K562 (cell line): ENCODE results near the gene RASSF1. TPM values are rescaled to one million over a fixed set of nuclear protein-coding genes. Genes with fewer than 3 reads are reported as not detected.

Experiments
- CBX2 ChIP-seq: fragments of 200-600 bp; sonication (generic); IDR thresholded peaks from one replicate; pipeline ENCODE4 v1.6.1; 2012; ENCODE audit warnings: mild to moderate bottlenecking, low read length, inconsistent platforms; ENCODE audit not compliant: insufficient read depth, poor library complexity, severe bottlenecking
- ZNF384 ChIP-seq: IDR thresholded peaks from 2 replicates; pipeline ENCODE4 v1.6.1; 2012; ENCODE audit warnings: low read depth, low read length, improper control_type of control experiment
- ZNF766 ChIP-seq: fragments of 200-800 bp; sonication (Bioruptor generic); conservative IDR thresholded peaks from 2 replicates; pipeline ENCODE4 v1.6.1; 2016; ENCODE audit warnings: missing genetic modification characterization, missing compliant biosample characterization
- ZNF830 ChIP-seq: fragments of 250-450 bp; sonication (Bioruptor Pico); IDR thresholded peaks from 2 replicates; pipeline ENCODE4 v1.5.0; 2021; ENCODE audit warnings: mild to moderate bottlenecking
- polyA plus RNA-seq, 8 experiments: library from polyadenylated mRNA; depleted of rRNA in 4 of 8; stranded (reverse) in 5 of 8; unstranded in 3 of 8; fragments of >200 nt; fragmentation: Nextera tagmentation in 2 of 8; fragmentation: Illumina TruSeq in 1 of 8; extraction: Ambion mirVana in 2 of 8; extraction: Trizol in 1 of 8; gene quantifications; 2 replicates each; pipeline versions ENCODE4 v1.2.1 to v1.2.3, GENCODE V29; 2011 to 2014; ENCODE audit warnings: inconsistent platforms in 1 of 8, missing spikeins in 1 of 8
- total RNA-seq, 7 experiments: library from RNA; depleted of rRNA in 6 of 7; stranded (reverse); fragments of >200 nt in 6 of 7; fragmentation: Illumina TruSeq in 2 of 7; extraction: Trizol in 2 of 7; gene quantifications; 2 replicates each; pipeline versions ENCODE4 v1.2.1 to v1.2.3, GENCODE V29; 2011 to 2021; ENCODE audit warnings: low replicate concordance in 1 of 7
- TF ChIP-seq, protein P1 (sequence below), 2 experiments: fragments of 450-650 bp in 1 of 2; sonication (generic) in 1 of 2; formaldehyde crosslinking in 1 of 2; IDR thresholded peaks; 2 replicates each; pipeline versions ENCODE4 v1.7.1 to v1.9.0; 2016 to 2022; ENCODE audit warnings: inconsistent platforms in 1 of 2, mild to moderate bottlenecking in 1 of 2, missing genetic modification reagents in 1 of 2
- TF ChIP-seq, protein P2 (sequence below), 2 experiments: fragments of 450-650 bp; formaldehyde crosslinking in 1 of 2; IDR thresholded peaks; 2 replicates each; pipeline versions ENCODE4 v1.4.0 to v1.6.1; 2014 to 2020; ENCODE audit warnings: mild to moderate bottlenecking in 2 of 2, borderline replicate concordance in 1 of 2, low read depth in 1 of 2

Gene RASSF1
- total and polyA plus RNA-seq, 9 of the 15 experiments (the other 6 are each of a cell fraction or from before 2014, with no cell fraction given) = 3.6 to 57.1 (median 24.6) TPM

DNA sequence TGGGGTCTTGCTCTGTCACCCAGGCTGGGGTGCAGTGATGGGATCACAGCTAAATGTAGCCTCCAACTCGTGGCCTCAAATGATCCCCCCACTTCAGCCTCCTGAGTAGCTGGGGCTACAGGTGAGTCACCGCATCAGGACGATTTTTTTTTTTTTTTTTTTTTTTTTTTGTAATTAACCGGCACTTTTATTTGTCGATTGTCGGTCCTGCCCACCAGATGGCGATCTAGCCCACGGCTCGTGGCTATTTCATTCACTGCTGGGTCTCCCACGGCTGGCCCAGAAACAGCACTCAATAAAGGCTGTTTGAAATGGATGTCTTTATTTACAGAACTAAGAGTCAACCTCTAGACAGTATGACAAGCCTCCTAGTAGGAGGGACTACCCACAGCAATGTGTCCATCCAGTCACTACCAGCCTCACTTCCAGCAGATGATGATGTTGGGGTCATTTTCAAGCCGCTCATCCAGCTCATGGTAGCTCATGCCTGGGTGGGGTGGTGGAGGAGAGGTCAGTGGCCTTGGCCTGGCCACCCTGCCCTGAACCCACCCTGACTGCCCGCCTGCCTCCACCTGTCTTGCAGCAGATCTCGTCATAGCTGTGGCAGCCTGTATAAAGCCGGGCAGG is 6.7 kb upstream of the RASSF1 start (continued):
- TF ChIP-seq, protein P1, sequence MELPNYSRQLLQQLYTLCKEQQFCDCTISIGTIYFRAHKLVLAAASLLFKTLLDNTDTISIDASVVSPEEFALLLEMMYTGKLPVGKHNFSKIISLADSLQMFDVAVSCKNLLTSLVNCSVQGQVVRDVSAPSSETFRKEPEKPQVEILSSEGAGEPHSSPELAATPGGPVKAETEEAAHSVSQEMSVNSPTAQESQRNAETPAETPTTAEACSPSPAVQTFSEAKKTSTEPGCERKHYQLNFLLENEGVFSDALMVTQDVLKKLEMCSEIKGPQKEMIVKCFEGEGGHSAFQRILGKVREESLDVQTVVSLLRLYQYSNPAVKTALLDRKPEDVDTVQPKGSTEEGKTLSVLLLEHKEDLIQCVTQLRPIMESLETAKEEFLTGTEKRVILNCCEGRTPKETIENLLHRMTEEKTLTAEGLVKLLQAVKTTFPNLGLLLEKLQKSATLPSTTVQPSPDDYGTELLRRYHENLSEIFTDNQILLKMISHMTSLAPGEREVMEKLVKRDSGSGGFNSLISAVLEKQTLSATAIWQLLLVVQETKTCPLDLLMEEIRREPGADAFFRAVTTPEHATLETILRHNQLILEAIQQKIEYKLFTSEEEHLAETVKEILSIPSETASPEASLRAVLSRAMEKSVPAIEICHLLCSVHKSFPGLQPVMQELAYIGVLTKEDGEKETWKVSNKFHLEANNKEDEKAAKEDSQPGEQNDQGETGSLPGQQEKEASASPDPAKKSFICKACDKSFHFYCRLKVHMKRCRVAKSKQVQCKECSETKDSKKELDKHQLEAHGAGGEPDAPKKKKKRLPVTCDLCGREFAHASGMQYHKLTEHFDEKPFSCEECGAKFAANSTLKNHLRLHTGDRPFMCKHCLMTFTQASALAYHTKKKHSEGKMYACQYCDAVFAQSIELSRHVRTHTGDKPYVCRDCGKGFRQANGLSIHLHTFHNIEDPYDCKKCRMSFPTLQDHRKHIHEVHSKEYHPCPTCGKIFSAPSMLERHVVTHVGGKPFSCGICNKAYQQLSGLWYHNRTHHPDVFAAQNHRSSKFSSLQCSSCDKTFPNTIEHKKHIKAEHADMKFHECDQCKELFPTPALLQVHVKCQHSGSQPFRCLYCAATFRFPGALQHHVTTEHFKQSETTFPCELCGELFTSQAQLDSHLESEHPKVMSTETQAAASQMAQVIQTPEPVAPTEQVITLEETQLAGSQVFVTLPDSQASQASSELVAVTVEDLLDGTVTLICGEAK (IDR thresholded peaks at IDR 0.05) = peak; percentile 77
- TF ChIP-seq, protein P1 (CRISPR knock-in tag; IDR thresholded peaks at IDR 0.05) = peak; percentile 53; the same call in 1 of the 2 replicates
- TF ChIP-seq, protein P2, sequence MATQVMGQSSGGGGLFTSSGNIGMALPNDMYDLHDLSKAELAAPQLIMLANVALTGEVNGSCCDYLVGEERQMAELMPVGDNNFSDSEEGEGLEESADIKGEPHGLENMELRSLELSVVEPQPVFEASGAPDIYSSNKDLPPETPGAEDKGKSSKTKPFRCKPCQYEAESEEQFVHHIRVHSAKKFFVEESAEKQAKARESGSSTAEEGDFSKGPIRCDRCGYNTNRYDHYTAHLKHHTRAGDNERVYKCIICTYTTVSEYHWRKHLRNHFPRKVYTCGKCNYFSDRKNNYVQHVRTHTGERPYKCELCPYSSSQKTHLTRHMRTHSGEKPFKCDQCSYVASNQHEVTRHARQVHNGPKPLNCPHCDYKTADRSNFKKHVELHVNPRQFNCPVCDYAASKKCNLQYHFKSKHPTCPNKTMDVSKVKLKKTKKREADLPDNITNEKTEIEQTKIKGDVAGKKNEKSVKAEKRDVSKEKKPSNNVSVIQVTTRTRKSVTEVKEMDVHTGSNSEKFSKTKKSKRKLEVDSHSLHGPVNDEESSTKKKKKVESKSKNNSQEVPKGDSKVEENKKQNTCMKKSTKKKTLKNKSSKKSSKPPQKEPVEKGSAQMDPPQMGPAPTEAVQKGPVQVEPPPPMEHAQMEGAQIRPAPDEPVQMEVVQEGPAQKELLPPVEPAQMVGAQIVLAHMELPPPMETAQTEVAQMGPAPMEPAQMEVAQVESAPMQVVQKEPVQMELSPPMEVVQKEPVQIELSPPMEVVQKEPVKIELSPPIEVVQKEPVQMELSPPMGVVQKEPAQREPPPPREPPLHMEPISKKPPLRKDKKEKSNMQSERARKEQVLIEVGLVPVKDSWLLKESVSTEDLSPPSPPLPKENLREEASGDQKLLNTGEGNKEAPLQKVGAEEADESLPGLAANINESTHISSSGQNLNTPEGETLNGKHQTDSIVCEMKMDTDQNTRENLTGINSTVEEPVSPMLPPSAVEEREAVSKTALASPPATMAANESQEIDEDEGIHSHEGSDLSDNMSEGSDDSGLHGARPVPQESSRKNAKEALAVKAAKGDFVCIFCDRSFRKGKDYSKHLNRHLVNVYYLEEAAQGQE (IDR thresholded peaks at IDR 0.05; ENCODE audit: borderline replicate concordance) = peak; percentile 41; the same call in 1 of the 2 replicates
- TF ChIP-seq, protein P2 (CRISPR knock-in tag; IDR thresholded peaks at IDR 0.05; ENCODE audit: low read depth) = no peak
- TF ChIP-seq CBX2 (no peak), ZNF384 (peak; percentile 98), ZNF830 (no peak), ZNF766 (CRISPR knock-in tag) (no peak)
